Activated CD8-positive, alpha-beta memory T cell treated with anti-CD3 and anti-CD28 coated beads for 1 hour (primary cell): ENCODE data around the gene BRINP1.

Experiments used
- DNase-seq, 2 donors: peaks; one replicate each; pipeline ENCODE4 v3.0.0-alpha.2; 2020; ENCODE audit warnings: low read depth in 1 of 2; ENCODE audit errors: extremely low read depth in 1 of 2

BRINP1 gene

DNA sequence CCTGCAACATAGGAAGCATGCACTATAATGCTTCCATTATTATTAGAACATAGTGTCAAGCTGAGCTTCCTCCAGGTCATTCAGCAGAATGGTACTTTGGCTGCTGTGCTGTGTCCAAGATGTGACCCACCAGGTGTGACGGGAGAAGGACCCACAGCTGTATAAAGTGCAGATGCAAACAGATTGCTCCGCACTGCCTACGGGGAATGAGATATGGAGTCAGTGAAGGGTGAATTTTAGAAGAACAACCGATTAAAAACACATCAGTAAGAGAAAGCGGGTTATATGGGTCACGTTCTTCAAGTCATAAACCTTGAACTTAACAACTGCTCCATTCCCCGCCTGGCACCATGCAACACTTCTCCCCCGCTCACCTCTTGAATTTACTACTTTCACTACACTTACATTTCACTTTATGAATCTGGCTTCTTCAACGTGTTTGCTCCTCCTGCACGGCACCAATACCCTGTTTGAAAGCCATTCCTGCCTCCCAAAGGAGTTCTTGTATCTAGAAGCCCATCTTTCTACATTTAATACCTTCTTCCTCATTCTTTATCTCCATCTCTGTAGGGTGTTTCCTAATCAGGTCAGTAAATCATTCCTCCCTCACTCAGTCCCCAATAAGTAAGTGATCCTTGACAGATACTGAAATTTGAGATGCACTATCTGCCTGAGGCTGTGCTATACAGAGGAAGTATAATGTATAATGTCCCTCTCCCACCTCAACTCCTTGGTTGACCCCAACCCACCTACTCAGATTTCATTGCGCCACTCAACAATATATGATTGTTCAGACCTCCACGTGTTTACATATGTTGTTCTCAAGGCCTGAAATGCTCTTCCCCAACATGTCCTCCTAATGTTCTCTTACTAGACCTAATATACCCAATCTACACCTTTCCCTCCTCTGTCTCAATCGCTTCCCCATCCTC, 25.9 kb downstream of the BRINP1 start:
- no peak for DNase-seq

DNA sequence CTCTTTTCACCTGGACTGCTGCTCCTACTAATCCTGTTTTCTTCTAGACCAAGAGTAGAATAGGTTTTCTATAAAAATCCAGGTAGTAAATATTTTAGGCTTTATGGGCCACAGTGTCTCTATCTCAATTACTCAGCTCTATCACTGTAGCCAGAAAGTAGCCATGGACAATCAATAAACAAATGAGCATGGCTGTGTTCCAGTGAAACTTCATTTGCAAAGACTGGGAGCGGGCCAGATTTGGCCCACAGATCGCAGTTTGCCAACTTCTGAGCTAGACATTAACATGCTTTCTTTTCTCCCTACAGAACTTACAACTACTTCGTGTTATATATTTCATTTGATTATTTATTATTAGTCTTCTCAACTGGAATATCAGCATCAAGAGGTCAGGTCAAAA, 30.2 kb downstream of the BRINP1 start:
- no peak for DNase-seq

DNA sequence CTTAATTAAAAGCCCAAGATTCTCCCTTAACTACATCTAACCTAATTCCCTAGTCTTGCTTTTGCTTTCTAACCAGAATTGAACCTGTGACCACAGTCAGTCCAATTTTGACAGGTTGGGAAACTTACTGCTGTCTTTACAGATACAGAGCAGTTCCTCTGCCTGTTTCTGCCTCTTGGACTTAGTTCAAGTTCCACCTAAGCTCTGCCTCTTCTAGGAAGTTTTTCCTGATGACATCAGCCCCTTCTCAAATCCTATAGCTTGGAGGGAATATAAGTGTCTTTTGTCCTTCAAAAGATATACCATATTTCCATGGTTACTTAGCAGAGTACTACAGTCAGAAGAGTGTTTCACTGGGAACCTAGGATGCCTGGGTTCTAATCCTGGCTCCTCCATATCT, 31.7 kb downstream of the BRINP1 start:
- DNase-seq = no peak

DNA sequence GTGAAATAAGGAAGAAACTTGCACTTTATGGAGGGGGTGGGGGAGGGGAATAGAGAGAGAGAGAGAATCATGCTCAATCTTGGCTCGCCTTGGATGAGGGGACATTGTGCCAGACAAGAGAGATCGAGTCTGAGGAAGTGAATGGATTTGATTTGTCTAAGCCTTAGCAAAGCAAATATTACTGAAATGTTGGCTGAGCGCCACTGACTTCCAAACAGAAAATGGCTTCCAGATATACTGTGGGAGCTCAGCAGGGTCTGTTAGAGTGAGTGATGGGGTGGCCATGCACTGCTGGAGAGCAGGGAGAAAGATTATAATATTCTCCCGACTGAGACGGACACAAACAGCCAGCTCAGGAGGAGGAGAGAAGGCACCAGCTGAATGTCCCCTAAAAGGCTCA, 34.5 kb downstream of the BRINP1 start:
- DNase-seq = no peak

DNA sequence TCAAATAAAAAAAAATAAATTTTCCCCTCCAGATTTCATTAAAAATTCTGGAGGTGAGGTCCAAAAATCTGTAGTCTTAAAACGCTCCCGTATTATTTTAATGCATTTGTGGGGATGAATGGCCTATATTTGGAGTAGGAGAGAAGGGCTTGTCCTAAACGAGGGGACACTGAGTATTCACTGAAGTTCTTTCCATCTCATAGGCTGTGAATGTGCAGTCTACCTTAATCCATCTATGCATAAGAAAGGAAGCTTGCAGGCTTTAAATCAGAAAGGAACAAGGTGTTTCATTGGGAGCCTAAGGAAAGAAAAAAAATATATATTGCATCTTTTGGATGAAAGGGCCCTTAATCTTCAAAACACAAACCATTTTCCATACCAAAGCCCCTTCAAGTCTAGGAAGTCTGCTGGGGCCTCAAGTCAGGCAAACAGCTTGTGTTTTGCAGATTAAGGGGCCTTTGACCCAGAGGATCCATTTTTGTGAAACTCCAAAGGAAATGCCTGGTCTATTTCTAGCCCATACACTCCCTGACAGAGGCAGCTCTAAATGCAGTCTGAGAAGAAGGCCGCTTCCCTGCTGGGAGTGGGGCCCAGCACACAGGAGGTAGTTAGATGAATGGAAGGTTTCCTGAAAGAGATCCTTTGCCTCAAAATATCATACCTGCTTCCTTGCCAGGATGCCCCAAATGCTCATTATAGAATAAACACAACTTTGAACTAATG, 35.6 kb downstream of the BRINP1 start:
- DNase-seq = no peak

DNA sequence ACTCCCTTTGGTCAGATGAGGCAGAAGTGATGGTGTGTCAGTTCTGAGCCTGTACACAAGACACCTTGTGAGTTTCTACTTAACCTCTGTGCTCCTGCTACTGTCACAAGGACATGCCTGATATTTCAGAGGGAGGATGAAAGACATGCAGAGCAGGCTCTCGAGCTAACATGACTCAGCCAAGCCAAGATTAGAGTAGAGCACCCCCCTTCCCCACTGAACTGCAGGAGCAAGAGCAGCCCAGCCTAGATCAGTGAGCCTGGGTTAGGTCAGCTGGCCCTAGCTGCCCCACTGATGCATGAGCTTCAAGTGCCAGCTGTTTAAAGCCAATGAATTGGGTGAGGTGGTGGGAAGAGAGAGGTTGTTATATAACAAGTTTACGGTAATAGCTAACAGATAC, 36.7 kb downstream of the BRINP1 start:
- DNase-seq = no peak

DNA sequence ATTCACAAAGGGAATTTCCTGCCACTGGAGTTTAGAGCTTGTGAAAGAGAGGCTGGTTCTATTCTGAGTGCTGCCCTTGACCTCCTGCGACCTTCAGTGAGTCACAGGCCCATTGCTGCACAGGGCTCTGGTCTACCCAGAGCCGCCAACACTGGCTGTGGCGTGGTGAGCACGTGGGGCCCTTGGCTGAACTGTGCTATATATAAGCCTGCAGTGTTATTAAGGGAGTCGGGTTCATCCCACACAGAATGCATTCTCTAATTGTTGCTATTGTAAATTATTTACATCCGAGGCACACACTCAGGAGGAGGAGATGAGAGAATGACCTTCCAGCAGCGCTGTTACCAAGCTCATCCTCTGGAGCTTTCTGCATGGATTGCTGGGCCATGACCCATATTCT, 47.1 kb downstream of the BRINP1 start:
- no peak for DNase-seq

DNA sequence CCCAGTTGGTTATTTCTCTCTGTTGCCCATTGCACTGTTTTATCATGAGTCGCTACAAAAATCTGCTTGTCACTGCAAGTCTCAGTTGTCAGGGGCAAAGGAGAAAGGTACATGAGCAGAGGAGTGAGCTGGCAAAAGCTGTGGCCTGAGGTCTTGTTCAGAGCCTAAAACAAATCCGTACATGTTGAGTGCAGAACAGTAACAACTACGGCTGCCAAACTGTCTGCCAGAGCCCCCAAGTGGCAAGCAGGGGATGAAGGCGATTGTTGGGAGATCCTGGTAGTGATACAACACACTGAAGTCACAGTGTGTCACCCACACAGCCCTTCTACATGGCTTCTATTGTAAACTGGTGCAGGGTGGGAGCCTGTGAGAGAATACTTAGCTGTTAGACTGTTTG, 50.9 kb downstream of the BRINP1 start:
- DNase-seq = no peak

DNA sequence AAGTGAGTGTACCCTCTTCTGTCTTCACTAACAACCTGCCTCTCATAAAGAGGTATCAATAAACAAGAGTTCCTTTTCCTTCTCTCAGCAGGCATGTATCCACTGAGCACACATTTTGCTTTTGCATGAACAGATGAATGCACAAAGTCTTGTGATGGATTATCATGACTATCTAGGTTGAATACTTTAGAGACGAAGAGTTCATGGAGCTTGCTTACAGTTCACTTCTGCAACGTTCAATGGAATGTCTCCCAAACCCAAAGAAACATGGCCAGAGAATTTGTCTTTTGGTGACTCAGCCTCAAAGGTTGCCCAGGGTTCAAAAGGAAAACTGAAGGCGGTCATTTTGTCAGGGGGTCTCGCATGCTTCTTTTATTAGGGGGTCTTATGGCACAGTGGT, 55.4 kb downstream of the BRINP1 start:
- DNase-seq = no peak

DNA sequence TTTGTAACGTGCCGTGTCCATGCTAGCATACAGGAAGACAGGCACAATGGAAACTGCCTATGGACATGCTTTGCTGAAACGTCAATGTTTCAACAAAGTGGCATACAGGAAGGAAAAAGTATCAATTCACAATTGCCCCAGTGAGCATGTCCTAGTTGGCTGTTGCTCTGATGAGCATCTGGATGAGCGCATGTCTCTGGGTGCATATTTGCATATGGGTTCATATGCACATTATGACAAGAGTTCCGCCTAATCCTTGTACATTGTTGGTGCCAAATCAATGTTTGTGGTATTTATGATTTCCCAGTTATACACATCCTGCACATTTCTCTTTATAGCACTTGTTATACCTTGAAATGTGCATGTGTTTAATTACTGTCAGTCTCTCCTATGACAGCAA, 58.5 kb downstream of the BRINP1 start:
- DNase-seq = no peak

DNA sequence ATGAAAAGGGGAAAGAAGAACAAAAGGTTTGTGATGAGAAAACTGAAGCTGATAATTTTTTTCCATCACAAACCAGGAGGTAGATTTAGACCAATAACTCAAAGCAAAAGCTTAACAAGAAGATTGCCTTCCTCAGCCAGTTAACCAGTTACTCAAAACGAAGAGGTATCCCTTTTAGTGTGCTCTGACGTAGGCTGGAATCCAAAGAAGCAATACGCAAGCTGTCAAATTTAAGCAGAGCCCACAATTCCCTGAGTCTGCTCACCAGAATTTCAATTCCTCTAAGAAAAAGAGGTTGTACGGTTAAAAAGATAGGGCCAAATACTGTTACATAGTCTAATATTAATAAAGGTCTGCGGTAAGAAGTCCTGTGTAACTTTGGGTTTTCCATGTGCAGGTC, 61.8 kb downstream of the BRINP1 start:
- DNase-seq = no peak

DNA sequence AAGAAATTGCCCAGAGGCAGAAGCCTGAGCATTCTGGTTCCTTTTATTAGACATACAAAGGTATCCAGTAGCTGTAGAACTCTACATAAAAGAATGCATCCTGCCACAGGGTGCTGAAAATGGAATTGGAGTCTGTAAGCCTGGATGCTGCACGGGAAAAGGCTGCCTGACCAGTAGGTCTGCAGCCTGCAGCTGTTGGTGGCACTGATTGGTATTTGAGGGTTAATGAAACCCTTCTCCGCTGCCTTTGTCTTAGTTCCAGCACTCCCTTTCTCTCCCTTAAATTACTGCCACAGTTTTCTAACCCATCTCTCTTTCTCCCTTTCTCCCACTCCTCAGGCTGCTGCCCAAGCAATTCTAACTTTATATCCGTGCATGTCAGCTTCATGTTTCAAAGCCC, 64.7 kb downstream of the BRINP1 start:
- no peak for DNase-seq

DNA sequence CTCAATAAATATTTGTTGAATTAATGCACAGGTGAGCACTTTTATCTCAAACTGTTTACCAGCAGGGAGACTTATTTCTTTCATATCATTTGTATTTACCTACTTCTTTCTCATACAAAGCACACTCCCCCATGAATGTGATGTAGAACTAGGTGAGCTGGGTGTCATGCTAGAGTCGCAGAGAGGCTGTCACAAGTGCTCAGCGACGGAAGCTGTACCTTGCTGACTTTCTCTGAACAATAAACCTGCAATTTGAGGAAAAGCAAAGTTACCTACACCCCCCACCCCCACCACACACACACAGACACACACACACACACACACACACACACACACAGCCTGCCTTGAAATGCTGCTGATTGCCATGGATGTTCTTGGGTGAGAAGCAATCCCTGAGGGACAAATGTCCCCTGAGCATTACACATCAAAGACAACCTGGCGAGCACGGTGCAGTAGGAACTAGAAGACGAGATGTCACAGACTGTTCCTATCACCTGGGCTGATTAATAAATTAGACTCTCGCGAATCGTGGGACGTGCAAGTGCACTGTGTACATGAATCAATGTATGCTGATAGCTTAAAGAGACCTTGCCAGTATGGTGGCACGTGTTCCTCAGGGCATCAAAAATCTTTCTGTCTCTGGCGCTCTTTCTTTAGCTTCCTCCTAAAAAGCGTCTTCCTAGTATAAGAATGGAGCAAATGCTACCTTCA, 66.1 kb downstream of the BRINP1 start:
- DNase-seq = no peak

DNA sequence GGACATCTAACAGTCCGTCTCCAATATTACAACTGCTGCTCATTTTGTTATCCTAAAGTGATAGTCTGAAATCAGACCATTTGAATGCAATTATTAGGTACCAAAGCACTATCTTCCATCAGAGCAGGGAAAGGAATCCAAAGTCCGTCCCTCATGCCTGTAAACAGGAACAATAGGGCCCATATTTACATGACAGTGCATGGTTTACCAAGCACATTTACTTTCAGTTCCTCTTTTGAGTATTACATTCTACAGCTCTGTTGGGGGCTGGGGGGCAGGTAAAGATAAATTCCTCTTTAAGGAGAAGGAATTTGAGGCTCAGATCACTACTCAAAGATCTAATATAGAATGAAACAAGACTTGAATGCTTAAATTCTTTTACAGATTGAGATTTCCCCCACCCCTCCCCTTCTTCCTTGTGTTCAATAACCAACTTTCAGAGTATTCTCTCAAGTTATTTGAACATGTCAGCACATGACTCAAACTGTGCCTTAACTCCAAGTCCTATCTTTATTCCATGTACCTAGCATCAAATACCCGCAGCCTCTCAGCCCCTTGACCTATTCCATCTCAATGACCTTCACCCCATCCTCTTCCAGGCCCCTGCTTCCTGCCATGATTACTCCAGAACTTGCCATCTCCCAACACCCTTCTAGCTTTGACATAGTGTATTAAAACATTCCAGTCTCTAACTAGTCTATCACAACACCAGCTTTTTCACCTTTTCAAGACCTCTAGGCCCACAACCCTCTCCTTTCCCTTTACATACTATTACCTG, 71.0 kb downstream of the BRINP1 start:
- DNase-seq = no peak

DNA sequence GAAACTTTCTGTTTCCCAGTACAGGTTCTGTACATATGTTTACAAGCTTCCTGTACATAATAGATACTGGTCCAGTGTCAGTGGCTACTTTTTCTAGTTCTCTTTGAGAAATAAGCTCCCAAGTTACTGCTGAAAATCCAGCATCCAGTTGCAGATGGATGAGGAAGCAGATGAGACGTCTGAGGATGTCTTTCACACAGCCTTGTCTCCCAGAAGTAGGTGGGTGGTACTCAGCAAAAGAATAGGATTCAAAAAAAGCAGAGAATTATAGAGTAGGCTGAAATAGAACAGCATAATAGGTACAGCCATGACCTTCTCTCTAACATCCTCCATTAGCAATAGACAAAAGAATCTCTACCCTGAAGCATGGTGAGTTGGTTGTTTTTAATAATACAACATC, 77.7 kb downstream of the BRINP1 start:
- no peak for DNase-seq

DNA sequence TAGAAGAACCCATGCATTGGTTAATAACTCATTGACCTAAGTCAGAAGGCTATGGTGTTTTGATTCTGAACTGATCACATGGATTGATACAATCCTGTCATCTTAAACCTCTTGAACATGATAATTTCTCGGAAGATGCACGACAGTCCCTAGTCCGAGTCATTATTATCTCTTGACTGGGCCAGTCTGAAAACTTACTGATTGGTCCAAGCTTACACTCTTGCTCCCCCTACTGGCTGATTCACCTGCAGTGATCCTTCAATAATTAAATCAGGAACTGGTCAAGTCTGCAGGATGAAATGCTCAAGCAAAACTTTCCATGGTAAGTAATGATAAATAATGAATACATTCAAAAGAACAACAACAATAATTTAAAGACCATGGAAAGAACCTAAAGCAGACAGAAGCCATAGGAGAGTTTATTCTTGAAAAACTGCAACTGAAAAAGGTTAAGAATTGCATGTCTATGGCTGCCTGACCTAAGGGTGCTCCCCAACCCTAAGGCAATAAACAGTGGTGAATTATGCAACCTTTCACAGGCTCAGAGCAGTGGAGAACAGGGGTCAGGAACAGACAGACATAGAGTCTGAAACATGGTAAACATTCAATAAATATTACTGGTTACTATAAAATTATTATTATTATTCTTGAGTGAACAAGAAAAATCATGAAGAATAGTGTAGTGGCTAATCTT, 79.3 kb downstream of the BRINP1 start:
- no peak for DNase-seq

DNA sequence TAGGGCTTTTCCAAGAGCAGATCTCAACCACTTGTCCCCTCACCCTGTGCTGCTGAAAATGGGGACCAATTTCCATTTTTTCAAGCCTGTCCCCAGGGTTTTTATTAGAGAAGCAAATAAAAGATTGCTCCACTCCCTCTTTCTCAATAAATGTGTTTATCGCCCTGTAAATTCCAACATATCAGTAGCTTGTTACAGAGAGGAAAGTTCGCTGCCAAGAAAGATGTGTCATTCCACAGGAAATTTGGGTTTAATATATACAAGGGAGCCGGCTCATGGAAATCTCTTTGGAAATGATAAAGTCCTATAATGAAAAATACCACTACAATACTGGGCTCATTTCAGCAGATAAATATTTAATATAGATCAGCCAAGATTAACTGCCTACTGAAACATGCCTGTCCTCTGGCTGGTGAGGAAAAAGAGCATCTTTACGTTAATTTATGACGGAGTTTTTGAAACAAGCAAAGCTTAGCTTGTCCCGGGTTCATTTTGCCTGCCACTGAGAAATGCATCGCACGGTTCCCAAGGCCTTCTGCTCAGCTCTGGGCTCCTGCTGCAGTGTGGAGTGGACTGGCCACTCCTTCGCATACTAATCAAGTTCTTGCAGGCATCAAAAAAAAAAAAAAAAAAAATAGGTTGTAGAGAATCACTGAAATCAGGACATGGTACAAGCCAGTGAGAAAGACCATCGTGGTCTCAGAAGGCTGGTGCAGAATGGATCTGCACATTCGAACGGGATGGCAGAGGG, 84.5 kb downstream of the BRINP1 start:
- DNase-seq = no peak

DNA sequence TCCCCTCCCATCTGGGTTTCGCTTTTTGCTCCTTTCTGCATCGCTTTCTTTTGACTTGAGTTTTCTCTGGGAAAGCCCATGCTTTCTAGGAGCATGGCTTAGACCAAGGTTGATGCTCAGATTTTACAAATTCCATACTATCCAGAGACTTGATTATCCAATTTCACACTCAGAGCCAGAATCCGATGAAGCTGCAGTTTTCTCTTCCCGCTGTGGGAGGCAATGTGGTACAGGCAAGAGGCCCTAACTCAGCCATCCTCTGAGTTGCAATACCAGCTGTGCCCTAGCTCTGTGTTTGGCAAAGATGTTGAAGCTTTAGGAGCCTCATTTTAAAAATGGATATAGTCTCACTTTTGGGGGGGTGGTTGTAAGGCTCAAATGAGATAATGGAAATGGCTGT, 85.1 kb downstream of the BRINP1 start:
- no peak for DNase-seq

DNA sequence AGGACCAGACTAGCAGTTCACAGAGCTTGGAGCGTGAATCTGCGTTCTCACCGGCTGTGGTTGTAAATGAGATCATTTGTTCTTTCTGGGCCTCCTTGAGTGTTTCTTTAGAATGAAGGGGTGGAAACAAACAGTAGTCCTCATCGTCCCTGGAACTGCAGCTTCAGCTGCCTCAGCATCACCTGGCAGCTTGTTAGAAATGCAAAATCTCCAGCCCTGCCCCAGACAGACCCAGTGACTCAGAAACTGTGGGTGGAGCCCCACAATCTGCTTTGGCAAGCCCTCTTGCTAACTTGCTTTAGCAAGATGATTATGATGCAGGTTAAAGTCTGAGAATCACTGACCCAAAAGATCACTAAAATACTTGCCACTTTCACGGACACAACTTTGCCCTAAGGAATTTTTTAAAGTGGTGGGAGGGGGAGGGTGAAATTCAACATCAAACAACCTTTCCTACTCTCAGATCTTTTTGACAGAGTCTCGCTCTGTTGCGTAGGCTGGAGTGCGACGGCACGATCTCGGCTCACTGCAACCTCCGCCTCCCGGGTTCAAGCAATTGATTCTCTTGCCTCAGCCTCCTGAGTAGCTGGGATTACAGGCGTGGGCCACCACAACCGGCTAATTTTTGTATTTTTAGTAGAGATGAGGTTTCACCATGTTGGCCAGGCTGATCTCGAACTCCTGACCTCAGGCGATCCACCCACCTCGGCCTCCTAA, 86.0 kb downstream of the BRINP1 start:
- DNase-seq = no peak
